GM19438 (cell line): ENCODE measurements around the gene CDX2.
"Not testable (repeated sequence)": the region's sequence is repeated elsewhere in the genome, so short reads cannot be mapped to it uniquely, and the experiment has no call there.

Experiments
- ATAC-seq: cut with Tn5 transposase; IDR thresholded peaks from one replicate; pipeline ENCODE4 v1.9.1; 2021; ENCODE audit warnings: low read depth; ENCODE audit not compliant: unreplicated experiment

The CDX2 gene

DNA sequence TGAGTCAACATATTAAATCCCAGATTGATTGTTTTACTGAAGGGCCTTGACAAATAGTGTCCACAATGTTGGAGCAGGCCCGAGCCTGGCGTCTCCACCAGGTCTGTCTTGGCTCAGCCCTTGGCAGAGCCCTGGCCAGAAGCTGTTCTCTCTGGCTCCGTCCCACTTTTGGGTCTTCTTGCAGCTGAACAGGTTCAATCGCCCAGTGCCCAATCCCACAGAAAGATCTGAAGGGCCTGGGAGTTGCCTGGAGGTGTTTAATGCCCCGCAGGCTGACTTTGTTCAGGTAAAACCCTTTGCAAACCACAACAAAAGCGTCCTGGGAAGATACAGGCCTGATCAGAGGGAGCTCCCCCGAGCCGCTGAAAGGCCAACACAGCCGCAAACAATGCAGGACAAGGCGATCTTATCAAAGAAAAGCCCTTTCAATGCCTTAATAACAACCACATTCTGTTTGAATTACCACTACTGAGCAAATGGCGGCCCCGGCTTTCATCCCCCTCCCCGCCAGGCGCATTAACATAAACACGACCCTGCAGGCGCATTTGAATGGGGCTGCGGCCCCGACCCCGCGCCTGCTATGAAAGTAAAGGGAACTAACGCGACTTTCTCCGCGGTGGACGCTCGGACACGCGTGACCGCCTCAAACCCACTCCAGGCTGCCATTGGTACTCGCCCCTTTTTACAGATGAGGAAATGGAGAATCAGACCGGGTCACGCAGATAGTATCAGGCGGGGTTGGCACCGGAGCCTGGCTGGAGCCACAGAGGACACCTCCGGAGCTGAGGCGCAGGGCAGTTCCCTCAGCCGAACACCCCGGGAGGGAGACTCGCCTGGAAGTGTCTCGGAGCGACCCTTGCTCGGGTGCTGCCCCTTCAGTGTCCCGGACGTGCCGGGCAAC lies 3.1 kb downstream of the CDX2 start:
- ATAC-seq: no peak

DNA sequence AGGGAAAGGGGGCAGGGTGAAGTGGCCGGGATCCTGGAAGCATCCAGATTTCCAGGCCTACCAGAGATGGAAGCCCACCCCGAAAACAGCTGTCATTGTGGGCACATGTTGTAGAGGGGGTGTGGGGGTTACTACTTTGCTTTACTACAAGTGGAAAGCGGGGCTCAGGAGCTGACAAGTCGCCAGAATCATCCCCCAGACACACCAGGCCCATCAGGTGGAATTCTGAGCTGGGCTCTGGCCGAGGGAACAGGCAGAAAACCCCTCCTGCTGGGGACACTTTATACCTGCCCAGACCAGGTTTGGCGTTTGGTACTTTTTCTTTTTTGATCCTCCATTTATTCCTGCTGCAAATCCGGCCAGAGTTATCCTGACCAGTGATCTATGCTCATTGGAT lies 3.8 kb downstream of the CDX2 start:
- no peak for ATAC-seq

- no peak for ATAC-seq
Observed at GRCh38 chr13:27964741-27965323, 4.3 kb downstream of the CDX2 start.

GRCh38 chr13:27964206-27964605 lies 4.9 kb downstream of the CDX2 start:
- not testable (repeated sequence) for ATAC-seq

DNA sequence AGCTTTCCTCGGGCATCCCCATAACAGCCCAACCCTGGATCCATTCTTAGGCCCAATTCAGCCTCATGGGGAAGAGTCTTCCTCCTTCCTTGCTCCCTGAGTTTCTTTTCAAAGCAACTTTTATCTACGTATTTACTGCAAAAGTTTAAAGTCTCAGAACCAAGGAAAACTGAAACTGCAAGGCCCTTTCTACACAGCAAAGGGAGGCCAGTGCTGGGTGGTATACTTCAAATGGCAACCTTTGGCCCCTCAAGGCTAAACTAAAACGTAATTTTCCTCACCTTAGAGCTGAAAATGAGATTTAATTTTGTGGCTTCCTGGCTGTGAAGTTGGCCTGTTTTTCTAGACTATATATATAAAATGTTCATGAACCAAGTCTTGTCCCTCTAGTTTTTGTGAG lies 5.6 kb downstream of the CDX2 start:
- no peak for ATAC-seq

GRCh38 chr13:27962982-27963381 lies 6.1 kb downstream of the CDX2 start:
- no peak for ATAC-seq

GRCh38 chr13:27962128-27962841 lies 6.8 kb downstream of the CDX2 start:
- ATAC-seq: no peak

DNA sequence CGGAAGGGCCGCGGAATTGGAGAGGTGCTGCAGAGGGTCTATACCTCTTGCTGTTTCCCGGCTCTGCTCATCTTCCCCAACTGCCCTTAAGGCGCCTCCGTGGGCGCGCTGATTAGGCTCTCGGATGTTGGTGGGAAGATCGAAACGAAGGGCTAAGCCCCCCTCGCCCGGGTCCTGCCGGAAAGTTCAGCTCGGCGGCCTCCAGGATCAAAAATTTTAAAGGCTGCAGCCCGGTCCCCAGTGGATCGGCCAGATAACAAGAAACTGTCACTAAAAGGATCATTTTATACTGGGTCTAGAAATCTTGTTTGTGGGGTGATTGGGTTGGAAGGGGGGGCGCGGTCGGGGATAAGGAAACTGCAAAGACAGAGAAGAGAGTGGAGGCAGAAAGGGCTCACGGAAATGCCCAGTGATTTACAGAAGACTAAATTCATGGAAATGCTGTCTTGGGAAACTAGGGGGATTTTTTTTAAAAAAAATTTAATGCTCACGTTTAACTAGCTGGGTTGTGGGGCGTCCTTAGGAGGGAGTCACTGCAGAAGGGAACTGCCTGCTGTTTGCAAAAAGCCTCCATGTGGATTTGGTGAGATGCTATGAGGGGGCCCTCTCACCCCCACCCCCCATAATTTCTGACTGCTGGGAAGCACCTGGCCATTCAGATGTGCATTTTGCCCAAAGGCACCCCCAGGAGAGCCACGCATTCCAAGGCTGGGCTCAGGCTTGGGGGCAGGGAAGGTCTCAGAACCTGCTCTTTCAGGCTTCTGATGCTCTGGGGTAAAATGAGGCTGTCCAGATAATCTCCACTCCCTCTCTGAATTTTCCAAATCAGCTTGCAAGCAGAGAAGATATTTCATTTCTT lies 7.7 kb downstream of the CDX2 start:
- ATAC-seq: no peak

DNA sequence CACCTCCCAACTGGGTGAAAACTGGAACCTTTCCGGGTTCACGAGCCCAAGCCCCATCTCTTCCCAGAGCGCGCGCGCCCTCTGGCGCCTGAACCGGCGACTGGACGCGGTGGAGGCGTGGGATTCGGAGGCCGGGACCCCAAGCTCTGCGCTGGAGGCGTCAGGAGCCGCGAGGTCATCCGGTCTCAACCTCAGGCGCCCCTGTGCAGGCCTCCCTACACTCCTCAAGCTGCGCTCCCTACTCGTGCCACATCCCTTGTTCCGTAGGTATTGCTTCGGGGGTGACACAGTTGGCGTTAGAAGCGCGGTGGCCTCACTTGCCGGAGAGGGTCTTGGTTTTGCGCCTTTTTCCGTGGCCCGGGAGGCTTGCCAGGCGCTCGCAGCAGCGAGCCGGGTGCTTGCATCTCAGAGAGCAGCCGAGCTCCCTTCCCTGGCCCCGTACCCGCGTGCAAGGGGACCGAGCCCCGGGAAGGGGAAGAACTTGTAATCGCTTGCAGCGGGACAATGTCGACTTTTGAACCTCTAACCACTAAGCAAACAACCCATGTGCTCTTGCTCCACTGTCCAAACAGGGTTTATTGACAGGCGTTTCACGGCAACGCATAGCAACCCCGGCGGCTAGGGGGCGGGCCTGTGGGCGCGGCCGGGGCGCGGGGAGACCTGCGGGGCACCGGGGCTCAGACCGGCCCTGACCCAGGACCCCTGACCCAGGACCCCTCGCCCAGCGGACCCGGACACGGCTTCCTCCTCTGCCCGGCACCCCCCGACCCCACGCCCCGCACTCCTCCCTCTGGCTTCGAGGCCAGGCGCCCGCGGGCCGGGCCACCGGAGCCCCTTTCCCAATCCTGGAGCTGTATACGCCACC lies 8.5 kb downstream of the CDX2 start:
- ATAC-seq: peak; percentile 69

DNA sequence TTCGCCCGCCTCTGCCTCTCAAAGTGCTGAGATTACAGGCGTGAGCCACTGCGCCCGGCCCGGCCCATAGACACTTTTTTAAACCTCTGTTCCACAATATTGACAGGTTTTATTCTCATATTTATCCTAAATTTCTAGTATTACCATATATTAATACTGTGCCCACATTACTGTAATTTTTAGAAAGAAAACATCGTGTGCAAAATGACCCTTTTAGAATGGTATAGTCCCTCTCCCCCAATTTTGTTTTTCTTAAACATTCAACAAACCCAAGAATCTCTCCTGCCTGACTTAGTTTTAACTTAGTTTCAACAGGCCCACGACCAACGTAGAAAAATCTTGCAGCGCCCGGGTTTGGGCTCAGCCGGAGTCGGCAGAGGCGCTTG lies 9.1 kb downstream of the CDX2 start:
- no peak for ATAC-seq

GRCh38 chr13:27956576-27957300 lies 12.4 kb downstream of the CDX2 start:
- ATAC-seq: no peak

DNA sequence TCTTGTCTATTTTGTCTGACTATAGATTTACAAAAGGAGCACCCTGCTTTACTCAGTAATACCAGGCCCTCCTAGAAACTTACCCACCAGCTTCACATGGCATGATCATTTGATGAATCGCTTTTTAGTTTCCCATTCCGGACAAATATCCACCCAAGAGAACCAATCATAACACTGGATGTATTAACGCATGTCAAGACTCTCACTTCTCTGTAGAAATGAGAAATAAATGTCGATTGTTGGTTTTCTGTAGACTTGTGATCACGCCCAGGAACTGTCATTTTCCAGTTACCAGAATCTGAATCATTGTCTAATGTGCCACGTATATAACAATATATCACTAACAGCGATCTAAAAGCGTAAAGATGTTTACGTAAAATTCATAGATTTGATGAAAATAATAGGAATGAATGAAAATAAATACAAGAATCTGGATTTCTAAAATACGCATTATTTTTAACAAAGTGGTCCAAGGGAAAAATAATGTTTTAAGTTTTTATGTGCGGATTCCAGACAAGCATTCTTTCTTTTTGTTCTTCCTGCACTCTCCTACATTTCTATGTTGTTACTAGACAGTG lies 14.0 kb downstream of the CDX2 start:
- ATAC-seq: no peak

GRCh38 chr13:27954406-27954851 lies 14.7 kb downstream of the CDX2 start:
- peak; percentile 38 for ATAC-seq

GRCh38 chr13:27953676-27954405 lies 15.3 kb downstream of the CDX2 start:
- peak; percentile 81 for ATAC-seq

GRCh38 chr13:27952876-27953675 lies 16.0 kb downstream of the CDX2 start:
- ATAC-seq: peak; percentile 16

DNA sequence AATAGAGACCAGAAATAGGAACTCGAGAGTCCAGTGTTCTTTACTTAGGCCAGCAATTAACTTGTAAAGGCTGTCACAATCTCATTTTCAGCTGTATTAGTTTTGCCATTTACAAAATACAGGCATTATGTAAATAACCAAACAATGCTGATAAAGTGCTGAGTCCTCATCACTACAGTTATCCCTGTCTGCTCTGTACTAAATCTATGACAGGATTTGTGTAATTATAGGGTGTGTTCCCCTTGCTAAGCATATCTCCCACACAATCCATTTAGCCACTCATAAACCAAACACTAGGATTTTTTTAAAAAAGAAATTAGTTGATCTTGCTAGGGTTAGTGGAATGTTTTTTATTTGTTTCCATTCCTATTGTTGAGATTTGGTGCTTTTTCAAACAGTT lies 26.1 kb downstream of the CDX2 start:
- no peak for ATAC-seq
